A549 (cell line): Measurements from ENCODE around the gene RFX6. TPM values are rescaled to one million over a fixed set of nuclear protein-coding genes. Genes with fewer than 3 reads are reported as not detected.

Experiments
- ATAC-seq, 2 experiments: fragments of 200-7000 bp in 1 of 2; fragments of >200 bp in 1 of 2; cut with Nextera tagmentation in 1 of 2; cut with Tn5 transposase in 1 of 2; 3 replicates each; pipeline versions ENCODE4 v1.8.0 to v1.9.1; 2018 to 2020; ENCODE audit warnings: mild to moderate bottlenecking in 1 of 2, moderate library complexity in 1 of 2
- CTCF ChIA-PET: fragments of 300-600 bp; sonication (Branson Sonifier 250); formaldehyde crosslinking; extraction: SDS; loops from one replicate; lab custom pipeline; 2021; ENCODE audit warnings: antibody characterized with exemption, inconsistent platforms; lab: Yijun Ruan, JAX
- POLR2A ChIA-PET: fragments of 350-600 bp; formaldehyde crosslinking; extraction: SDS; loops from one replicate; lab custom pipeline; 2021; ENCODE audit warnings: antibody characterized with exemption, inconsistent platforms; lab: Yijun Ruan, JAX
- DNase-seq, 2 experiments: peaks; one replicate each; pipeline versions ENCODE4 v3.0.0 to v3.0.0-alpha.2; 2011 to 2016; ENCODE audit warnings: low read depth in 1 of 2, low spot score in 1 of 2
- FAIRE-seq: peaks from 2 replicates; lab custom pipeline; 2011; peaks lifted over from hg19 to GRCh38; lab: Jason Lieb, UNC
- H3K27ac ChIP-seq, 2 experiments: fragments of >200 bp; sonication (Bioruptor Twin); formaldehyde crosslinking; 3 replicates each; pipeline ENCODE4 v1.5.1; 2016 to 2017
- H3K4me1 ChIP-seq: fragments of >200 bp; sonication (Bioruptor Twin); formaldehyde crosslinking; 3 replicates; pipeline ENCODE4 v1.6.1; 2016
- H3K4me2 ChIP-seq: fragments of >200 bp; sonication (Bioruptor Twin); formaldehyde crosslinking; 3 replicates; pipeline ENCODE4 v1.6.1; 2016
- H3K4me3 ChIP-seq: fragments of >200 bp; sonication (Bioruptor Twin); formaldehyde crosslinking; 3 replicates; pipeline ENCODE4 v1.5.1; 2016
- H3K9me3 ChIP-seq: fragments of >200 bp; sonication (Bioruptor Twin); formaldehyde crosslinking; 3 replicates; pipeline ENCODE4 v1.6.1; 2016
- BCL3 ChIP-seq: fragments of >200 bp; sonication (Bioruptor Twin); formaldehyde crosslinking; IDR thresholded peaks from 3 replicates; pipeline ENCODE4 v1.6.1; 2016
- EHF ChIP-seq: fragments of 250-450 bp; sonication (Bioruptor Pico); IDR thresholded peaks from 2 replicates; pipeline ENCODE4 v1.5.0; 2020; ENCODE audit warnings: mild to moderate bottlenecking
- EHMT2 ChIP-seq: fragments of 200-600 bp; sonication (generic); IDR thresholded peaks from 2 replicates; pipeline ENCODE4 v1.6.1; 2016; ENCODE audit warnings: antibody characterized with exemption, low read depth, mild to moderate bottlenecking, moderate library complexity
- EP300 ChIP-seq, 2 experiments: fragments of >200 bp; sonication (Bioruptor Twin); formaldehyde crosslinking; IDR thresholded peaks; 2 replicates in 1 of 2; 3 replicates in 1 of 2; pipeline ENCODE4 v1.6.1; 2016 to 2017
- GATA3 ChIP-seq: IDR thresholded peaks from 2 replicates; pipeline ENCODE4 v1.6.1; 2012; ENCODE audit warnings: borderline replicate concordance
- HDAC2 ChIP-seq: fragments of 200-600 bp; sonication (generic); IDR thresholded peaks from 2 replicates; pipeline ENCODE4 v1.6.1; 2016
- HOXA7 ChIP-seq: fragments of 250-450 bp; sonication (Bioruptor Pico); IDR thresholded peaks from 2 replicates; pipeline ENCODE4 v1.5.0; 2020; ENCODE audit warnings: mild to moderate bottlenecking, moderate library complexity
- MYC ChIP-seq: IDR thresholded peaks from 2 replicates; pipeline ENCODE4 v1.6.1; 2012; ENCODE audit warnings: mild to moderate bottlenecking, inconsistent platforms, low read length, improper control_type of control experiment, borderline replicate concordance
- RAD21 ChIP-seq, 2 experiments: fragments of >200 bp in 1 of 2; sonication (Bioruptor Twin) in 1 of 2; formaldehyde crosslinking in 1 of 2; IDR thresholded peaks in 1 of 2; conservative IDR thresholded peaks in 1 of 2; 2 replicates in 1 of 2; 3 replicates in 1 of 2; pipeline ENCODE4 v1.6.1; 2012 to 2018; ENCODE audit warnings: inconsistent platforms in 1 of 2
- RARB ChIP-seq: fragments of 250-450 bp; sonication (Bioruptor Pico); IDR thresholded peaks from 2 replicates; pipeline ENCODE4 v1.8.0; 2021; ENCODE audit warnings: mild to moderate bottlenecking, moderate library complexity
- RNF2 ChIP-seq: fragments of 200-600 bp; sonication (generic); IDR thresholded peaks from 2 replicates; pipeline ENCODE4 v1.6.1; 2016; ENCODE audit warnings: low read depth, mild to moderate bottlenecking, antibody characterized with exemption, moderate library complexity, borderline replicate concordance
- SMC3 ChIP-seq: fragments of >200 bp; sonication (Bioruptor Twin); formaldehyde crosslinking; IDR thresholded peaks from 3 replicates; pipeline ENCODE4 v1.6.1; 2018; ENCODE audit warnings: inconsistent platforms
- TFCP2L1 ChIP-seq: fragments of 250-450 bp; sonication (Bioruptor Pico); IDR thresholded peaks from 2 replicates; pipeline ENCODE4 v1.5.0; 2021; ENCODE audit warnings: mild to moderate bottlenecking
- ZNF302 ChIP-seq: fragments of 250-450 bp; sonication (Bioruptor Pico); IDR thresholded peaks from 2 replicates; pipeline ENCODE4 v1.9.0; 2021; ENCODE audit warnings: inconsistent platforms, mild to moderate bottlenecking, moderate library complexity
- ZSCAN20 ChIP-seq: fragments of 250-450 bp; sonication (Bioruptor Pico); IDR thresholded peaks from 2 replicates; pipeline ENCODE4 v1.8.0; 2022; ENCODE audit warnings: mild to moderate bottlenecking, moderate library complexity
- WGBS: methylation state at CpG from one replicate; pipeline ENCODE4 v1.1.6; 2017; ENCODE audit errors: missing lambda C conversion rate; 5-methylcytosine and 5-hydroxymethylcytosine counted together
- polyA plus RNA-seq, 4 experiments: library from polyadenylated mRNA; depleted of rRNA in 3 of 4; stranded (reverse); fragments of >200 nt; fragmentation: RNase III in 1 of 4; extraction: RNeasy Plus Mini Kit Qiagen cat#74134 plus additional on column Dnase treatment in 1 of 4; gene quantifications; 2 replicates in 3 of 4; 3 replicates in 1 of 4; pipeline ENCODE4 v1.2.3, GENCODE V29; 2011 to 2017
- TF ChIP-seq, protein P1 (sequence below): IDR thresholded peaks from 2 replicates; pipeline ENCODE4 v1.6.1; 2012
- TF ChIP-seq, protein P2 (sequence below): fragments of 150-350 bp; IDR thresholded peaks from 2 replicates; pipeline ENCODE4 v1.6.1; 2014; ENCODE audit warnings: low read depth, mild to moderate bottlenecking, low read length
- TF ChIP-seq, protein P3 (sequence below): fragments of >200 bp; sonication (Bioruptor Twin); formaldehyde crosslinking; IDR thresholded peaks from 3 replicates; pipeline ENCODE4 v1.5.1; 2016
- TF ChIP-seq, protein P4 (sequence below): fragments of 250-450 bp; sonication (Bioruptor Pico); IDR thresholded peaks from 2 replicates; pipeline ENCODE4 v1.5.0; 2021; ENCODE audit warnings: mild to moderate bottlenecking, moderate library complexity, borderline replicate concordance

Gene RFX6
- polyA plus RNA-seq, 2 of the 4 experiments (the other 2 are of a cell fraction) = not detected

- ChIA-PET POLR2A (no interaction called here), CTCF (no interaction called here)
- Histone ChIP-seq H3K27ac (no peak overlapping the region), H3K4me3 (no peak overlapping the region), H3K9me3 (no peaks in the 10 kb centered on the region), H3K4me1 (no peaks in the 10 kb centered on the region), H3K4me2 (no peak overlapping the region)
- WGBS = 0% methylated on average over 2 of the region's 2 CpGs
- no peak for TF ChIP-seq EHMT2
- TF ChIP-seq RARB (CRISPR knock-in tag) = no peak
- TF ChIP-seq, protein P1, sequence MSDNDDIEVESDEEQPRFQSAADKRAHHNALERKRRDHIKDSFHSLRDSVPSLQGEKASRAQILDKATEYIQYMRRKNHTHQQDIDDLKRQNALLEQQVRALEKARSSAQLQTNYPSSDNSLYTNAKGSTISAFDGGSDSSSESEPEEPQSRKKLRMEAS = no peak
- no peak for TF ChIP-seq GATA3
- TF ChIP-seq, protein P2, sequence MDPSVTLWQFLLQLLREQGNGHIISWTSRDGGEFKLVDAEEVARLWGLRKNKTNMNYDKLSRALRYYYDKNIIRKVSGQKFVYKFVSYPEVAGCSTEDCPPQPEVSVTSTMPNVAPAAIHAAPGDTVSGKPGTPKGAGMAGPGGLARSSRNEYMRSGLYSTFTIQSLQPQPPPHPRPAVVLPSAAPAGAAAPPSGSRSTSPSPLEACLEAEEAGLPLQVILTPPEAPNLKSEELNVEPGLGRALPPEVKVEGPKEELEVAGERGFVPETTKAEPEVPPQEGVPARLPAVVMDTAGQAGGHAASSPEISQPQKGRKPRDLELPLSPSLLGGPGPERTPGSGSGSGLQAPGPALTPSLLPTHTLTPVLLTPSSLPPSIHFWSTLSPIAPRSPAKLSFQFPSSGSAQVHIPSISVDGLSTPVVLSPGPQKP = no peak
- no peak for TF ChIP-seq RNF2
- TF ChIP-seq MYC = no peak
- FAIRE-seq (no peak), DNase-seq (no peak), ATAC-seq (no peak)
These were observed 77.3 kb downstream of the RFX6 start for GRCh38 chr6:116954335-116954734.

DNA sequence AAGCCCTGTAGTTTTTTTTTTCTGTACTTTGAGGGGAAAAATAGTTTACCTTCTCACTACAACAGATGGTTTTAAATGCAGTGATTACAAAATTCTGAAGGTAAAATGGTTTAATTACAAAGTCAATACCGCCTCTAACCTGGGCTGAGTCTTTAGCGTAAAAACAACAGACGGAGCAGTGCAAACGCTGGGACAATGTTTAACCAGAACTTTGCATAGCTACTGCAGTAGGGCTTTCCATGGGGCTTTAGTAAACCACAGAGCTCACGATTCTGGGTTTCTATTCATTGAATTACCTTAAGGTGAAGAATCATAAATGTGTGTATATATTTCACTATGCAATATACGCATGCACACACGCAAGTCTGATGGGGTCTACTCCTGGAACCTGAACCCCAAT lies 77.9 kb downstream of the RFX6 start:
- ChIA-PET CTCF (no interaction called here), POLR2A (no interaction called here)
- FAIRE-seq (no peak), ATAC-seq (no peak), DNase-seq (no peak)
- Histone ChIP-seq H3K4me3 (no peak overlapping the region), H3K27ac (no peak overlapping the region), H3K4me1 (no peaks in the 10 kb centered on the region), H3K4me2 (no peak overlapping the region), H3K9me3 (no peaks in the 10 kb centered on the region)
- TF ChIP-seq HDAC2 (no peak), RAD21 (conservative IDR thresholded peaks at IDR 0.05 in 1 of 2, IDR thresholded peaks at IDR 0.05 in 1 of 2) (no peak), HOXA7 (no peak), EP300 (IDR thresholded peaks at IDR 0.05) (no peak), BCL3 (no peak), SMC3 (no peak), ZNF302 (CRISPR knock-in tag) (no peak)
- TF ChIP-seq, protein P3, sequence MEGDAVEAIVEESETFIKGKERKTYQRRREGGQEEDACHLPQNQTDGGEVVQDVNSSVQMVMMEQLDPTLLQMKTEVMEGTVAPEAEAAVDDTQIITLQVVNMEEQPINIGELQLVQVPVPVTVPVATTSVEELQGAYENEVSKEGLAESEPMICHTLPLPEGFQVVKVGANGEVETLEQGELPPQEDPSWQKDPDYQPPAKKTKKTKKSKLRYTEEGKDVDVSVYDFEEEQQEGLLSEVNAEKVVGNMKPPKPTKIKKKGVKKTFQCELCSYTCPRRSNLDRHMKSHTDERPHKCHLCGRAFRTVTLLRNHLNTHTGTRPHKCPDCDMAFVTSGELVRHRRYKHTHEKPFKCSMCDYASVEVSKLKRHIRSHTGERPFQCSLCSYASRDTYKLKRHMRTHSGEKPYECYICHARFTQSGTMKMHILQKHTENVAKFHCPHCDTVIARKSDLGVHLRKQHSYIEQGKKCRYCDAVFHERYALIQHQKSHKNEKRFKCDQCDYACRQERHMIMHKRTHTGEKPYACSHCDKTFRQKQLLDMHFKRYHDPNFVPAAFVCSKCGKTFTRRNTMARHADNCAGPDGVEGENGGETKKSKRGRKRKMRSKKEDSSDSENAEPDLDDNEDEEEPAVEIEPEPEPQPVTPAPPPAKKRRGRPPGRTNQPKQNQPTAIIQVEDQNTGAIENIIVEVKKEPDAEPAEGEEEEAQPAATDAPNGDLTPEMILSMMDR = no peak
- WGBS = 14% methylated on average over 7 of the region's 7 CpGs

DNA sequence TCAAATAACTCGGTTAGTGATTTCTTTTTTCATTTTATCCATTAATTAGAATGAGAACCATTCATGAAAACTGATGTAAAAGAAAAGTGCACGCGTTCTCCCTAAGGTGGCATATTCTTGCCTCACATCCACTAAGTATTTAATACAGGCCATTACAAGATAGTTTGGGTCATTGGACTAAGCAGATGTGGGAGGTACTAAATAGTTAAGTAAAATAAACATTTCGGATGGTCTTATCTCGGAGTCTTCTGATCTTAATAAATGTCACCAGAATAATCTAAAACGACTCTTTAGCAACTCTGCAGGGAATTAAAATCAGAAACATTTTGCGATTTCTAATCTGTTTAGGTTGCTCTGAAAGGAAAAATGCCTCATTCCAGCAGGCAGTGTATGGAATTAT lies 78.7 kb downstream of the RFX6 start:
- ATAC-seq = no peak
- no peak overlapping the region for H3K4me2 ChIP-seq
- CTCF ChIA-PET = no interaction called here
- no peak for TF ChIP-seq MYC
- TF ChIP-seq ZSCAN20 (CRISPR knock-in tag) = no peak
- no peak for TF ChIP-seq ZNF302 (CRISPR knock-in tag)
- TF ChIP-seq, protein P4, sequence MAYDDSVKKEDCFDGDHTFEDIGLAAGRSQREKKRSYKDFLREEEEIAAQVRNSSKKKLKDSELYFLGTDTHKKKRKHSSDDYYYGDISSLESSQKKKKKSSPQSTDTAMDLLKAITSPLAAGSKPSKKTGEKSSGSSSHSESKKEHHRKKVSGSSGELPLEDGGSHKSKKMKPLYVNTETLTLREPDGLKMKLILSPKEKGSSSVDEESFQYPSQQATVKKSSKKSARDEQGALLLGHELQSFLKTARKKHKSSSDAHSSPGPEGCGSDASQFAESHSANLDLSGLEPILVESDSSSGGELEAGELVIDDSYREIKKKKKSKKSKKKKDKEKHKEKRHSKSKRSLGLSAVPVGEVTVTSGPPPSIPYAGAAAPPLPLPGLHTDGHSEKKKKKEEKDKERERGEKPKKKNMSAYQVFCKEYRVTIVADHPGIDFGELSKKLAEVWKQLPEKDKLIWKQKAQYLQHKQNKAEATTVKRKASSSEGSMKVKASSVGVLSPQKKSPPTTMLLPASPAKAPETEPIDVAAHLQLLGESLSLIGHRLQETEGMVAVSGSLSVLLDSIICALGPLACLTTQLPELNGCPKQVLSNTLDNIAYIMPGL = no peak
- TF ChIP-seq TFCP2L1 (CRISPR knock-in tag) = no peak
- TF ChIP-seq EHF (CRISPR knock-in tag) = no peak
- TF ChIP-seq HDAC2 = no peak
- TF ChIP-seq, all 56 proteins: peak for 0
- FAIRE-seq (no peak), DNase-seq (no peak)
- Histone ChIP-seq H3K4me1 (no peaks in the 10 kb centered on the region), H3K4me3 (no peak overlapping the region), H3K9me3 (no peaks in the 10 kb centered on the region), H3K27ac (no peak overlapping the region)
- POLR2A ChIA-PET = no interaction called here
- 54% methylated on average over 7 of the region's 7 CpGs for WGBS
